Smooth muscle cell (in vitro differentiated cells): ENCODE measurements around the gene OVAAL. TPM values are rescaled to one million over a fixed set of nuclear protein-coding genes. Genes with fewer than 3 reads are reported as not detected.

ENCODE experiments used
- DNase-seq: peaks from one replicate; lab custom pipeline; 2025; ENCODE audit not compliant: unreplicated experiment; lab: John Stamatoyannopoulos, UW
- H2AFZ ChIP-seq: fragments of 200-600 bp; sonication (generic); 2 replicates; pipeline ENCODE4 v1.6.0; 2016; ENCODE audit warnings: antibody characterized with exemption, low read depth, mild to moderate bottlenecking
- H3F3A ChIP-seq: fragments of 200-600 bp; sonication (generic); 2 replicates; pipeline ENCODE4 v1.6.0; 2017; ENCODE audit warnings: antibody characterized with exemption, low read depth
- H3K27ac ChIP-seq: fragments of 200-600 bp; sonication (generic); 2 replicates; pipeline ENCODE4 v1.5.1; 2016; ENCODE audit warnings: low read depth, mild to moderate bottlenecking
- H3K27me3 ChIP-seq: fragments of 200-600 bp; sonication (generic); 2 replicates; pipeline ENCODE4 v1.6.1; 2016; ENCODE audit warnings: low read depth, mild to moderate bottlenecking
- H3K36me3 ChIP-seq: fragments of 200-600 bp; sonication (generic); 2 replicates; pipeline ENCODE4 v1.5.1; 2016; ENCODE audit warnings: low read depth
- H3K4me1 ChIP-seq: fragments of 200-600 bp; sonication (generic); 2 replicates; pipeline ENCODE4 v1.5.1; 2016; ENCODE audit warnings: low read depth
- H3K4me2 ChIP-seq: fragments of 200-600 bp; sonication (generic); 2 replicates; pipeline ENCODE4 v1.6.0; 2016; ENCODE audit warnings: mild to moderate bottlenecking
- H3K4me3 ChIP-seq: fragments of 200-600 bp; sonication (generic); 2 replicates; pipeline ENCODE4 v1.5.1; 2016; ENCODE audit warnings: mild to moderate bottlenecking
- H3K79me2 ChIP-seq: fragments of 200-600 bp; sonication (generic); 2 replicates; pipeline ENCODE4 v1.6.0; 2016; ENCODE audit warnings: low read depth, mild to moderate bottlenecking
- H3K9ac ChIP-seq: fragments of 200-600 bp; sonication (generic); 2 replicates; pipeline ENCODE4 v1.6.0; 2016; ENCODE audit warnings: low read depth
- H3K9me3 ChIP-seq: fragments of 200-600 bp; sonication (generic); replicated peaks from 2 replicates; pipeline ENCODE4 v1.5.1; 2016; ENCODE audit warnings: low read depth
- H4K20me1 ChIP-seq: fragments of 200-600 bp; sonication (generic); 2 replicates; pipeline ENCODE4 v1.6.0; 2016; ENCODE audit warnings: low read depth
- WGBS: methylation state at CpG from one replicate; pipeline ENCODE4 v1.1.7; 2016; ENCODE audit warnings: low lambda C conversion rate; 5-methylcytosine and 5-hydroxymethylcytosine counted together
- polyA plus RNA-seq: library from polyadenylated mRNA; unstranded; fragments of >200 nt; fragmentation: Nextera tagmentation; extraction: Ambion mirVana; gene quantifications from 2 replicates; pipeline ENCODE4 v1.2.1, GENCODE V29; 2016
- total RNA-seq: library from RNA; depleted of rRNA; stranded (reverse); fragments of >200 nt; gene quantifications from 2 replicates; pipeline ENCODE4 v1.2.3, GENCODE V29; 2014
- TF ChIP-seq, protein P1 (sequence below): fragments of 200-600 bp; sonication (generic); IDR thresholded peaks from 2 replicates; pipeline ENCODE4 v1.5.1; 2017; ENCODE audit warnings: borderline replicate concordance, mild to moderate bottlenecking, antibody characterized with exemption; ENCODE audit not compliant: insufficient read depth, poor library complexity, severe bottlenecking

Gene OVAAL
- total and polyA plus RNA-seq, 2 experiments from 2014 or later = not detected

DNA sequence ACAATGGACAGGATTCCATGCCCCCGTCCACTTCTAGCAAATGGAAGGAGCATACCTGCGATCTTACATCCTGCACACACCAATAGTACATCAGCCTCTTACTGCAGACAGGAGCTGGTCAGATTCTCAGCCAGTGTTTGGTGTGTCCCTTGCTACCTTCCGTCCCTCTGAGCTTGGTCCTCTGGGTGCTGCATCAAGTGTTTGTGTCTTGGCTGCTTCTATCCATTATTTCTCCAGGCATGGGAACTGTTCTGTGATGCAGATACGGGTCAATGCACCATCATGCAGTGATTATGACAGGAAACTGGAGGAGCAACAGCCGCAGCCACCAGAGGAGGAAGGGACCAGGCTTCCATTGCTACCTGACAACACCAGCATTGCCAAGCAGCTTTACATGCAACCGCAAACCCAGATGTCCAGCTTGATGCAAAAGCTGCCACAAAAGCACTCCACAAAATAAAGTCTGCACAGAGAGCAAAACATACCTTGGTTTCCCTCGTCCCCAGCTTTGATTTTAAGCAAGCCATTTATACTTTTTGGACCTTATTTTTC, 21.9 kb upstream of the OVAAL start:
- WGBS = 91% methylated on average over 7 of the region's 7 CpGs
- Histone ChIP-seq H3F3A (no peaks in the 10 kb centered on the region), H3K4me2 (no peak overlapping the region), H3K9ac (no peak overlapping the region), H4K20me1 (no peaks in the 10 kb centered on the region), H3K27ac (no peak overlapping the region), H3K9me3 (no peaks in the 10 kb centered on the region), H3K4me1 (no peaks in the 10 kb centered on the region), H3K79me2 (no peaks in the 10 kb centered on the region), H3K36me3 (no peaks in the 10 kb centered on the region), H3K27me3 (no peaks in the 10 kb centered on the region), H2AFZ (no peak overlapping the region), H3K4me3 (no peak overlapping the region)
- no peak for DNase-seq
- TF ChIP-seq, protein P1, sequence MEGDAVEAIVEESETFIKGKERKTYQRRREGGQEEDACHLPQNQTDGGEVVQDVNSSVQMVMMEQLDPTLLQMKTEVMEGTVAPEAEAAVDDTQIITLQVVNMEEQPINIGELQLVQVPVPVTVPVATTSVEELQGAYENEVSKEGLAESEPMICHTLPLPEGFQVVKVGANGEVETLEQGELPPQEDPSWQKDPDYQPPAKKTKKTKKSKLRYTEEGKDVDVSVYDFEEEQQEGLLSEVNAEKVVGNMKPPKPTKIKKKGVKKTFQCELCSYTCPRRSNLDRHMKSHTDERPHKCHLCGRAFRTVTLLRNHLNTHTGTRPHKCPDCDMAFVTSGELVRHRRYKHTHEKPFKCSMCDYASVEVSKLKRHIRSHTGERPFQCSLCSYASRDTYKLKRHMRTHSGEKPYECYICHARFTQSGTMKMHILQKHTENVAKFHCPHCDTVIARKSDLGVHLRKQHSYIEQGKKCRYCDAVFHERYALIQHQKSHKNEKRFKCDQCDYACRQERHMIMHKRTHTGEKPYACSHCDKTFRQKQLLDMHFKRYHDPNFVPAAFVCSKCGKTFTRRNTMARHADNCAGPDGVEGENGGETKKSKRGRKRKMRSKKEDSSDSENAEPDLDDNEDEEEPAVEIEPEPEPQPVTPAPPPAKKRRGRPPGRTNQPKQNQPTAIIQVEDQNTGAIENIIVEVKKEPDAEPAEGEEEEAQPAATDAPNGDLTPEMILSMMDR = no peak

DNA sequence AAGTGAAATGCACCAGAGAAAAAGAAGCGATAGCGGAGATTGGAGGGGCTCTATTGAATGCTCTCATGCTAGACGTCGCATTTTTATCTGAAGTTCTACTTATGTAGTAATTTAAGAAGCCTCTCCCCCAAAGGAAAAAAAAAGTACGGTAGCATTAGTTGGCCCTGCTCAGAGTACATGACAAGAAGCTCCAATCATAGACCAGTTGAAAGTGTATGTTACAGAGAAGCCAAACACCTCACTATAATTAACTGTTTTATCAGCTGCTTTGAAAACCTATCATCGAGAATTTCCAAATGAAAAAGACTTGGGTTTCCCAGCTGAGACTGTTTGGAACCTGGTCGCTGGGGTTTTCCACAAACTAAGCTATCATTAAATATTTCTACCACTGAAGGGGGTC, 19.6 kb upstream of the OVAAL start:
- no peak for DNase-seq
- H3F3A ChIP-seq = no peaks in the 10 kb centered on the region
- no peaks in the 10 kb centered on the region for H3K36me3 ChIP-seq
- H3K4me2 ChIP-seq = no peak overlapping the region
- TF ChIP-seq, protein P1 = no peak
- no peak overlapping the region for H2AFZ ChIP-seq
- no peak overlapping the region for H3K9ac ChIP-seq
- no peaks in the 10 kb centered on the region for H3K4me1 ChIP-seq
- H3K27me3 ChIP-seq = no peaks in the 10 kb centered on the region
- no peak overlapping the region for H3K27ac ChIP-seq
- no peaks in the 10 kb centered on the region for H3K79me2 ChIP-seq
- no peak overlapping the region for H3K4me3 ChIP-seq
- no peaks in the 10 kb centered on the region for H3K9me3 ChIP-seq
- no peaks in the 10 kb centered on the region for H4K20me1 ChIP-seq
- WGBS = 93% methylated on average over 7 of the region's 7 CpGs

DNA sequence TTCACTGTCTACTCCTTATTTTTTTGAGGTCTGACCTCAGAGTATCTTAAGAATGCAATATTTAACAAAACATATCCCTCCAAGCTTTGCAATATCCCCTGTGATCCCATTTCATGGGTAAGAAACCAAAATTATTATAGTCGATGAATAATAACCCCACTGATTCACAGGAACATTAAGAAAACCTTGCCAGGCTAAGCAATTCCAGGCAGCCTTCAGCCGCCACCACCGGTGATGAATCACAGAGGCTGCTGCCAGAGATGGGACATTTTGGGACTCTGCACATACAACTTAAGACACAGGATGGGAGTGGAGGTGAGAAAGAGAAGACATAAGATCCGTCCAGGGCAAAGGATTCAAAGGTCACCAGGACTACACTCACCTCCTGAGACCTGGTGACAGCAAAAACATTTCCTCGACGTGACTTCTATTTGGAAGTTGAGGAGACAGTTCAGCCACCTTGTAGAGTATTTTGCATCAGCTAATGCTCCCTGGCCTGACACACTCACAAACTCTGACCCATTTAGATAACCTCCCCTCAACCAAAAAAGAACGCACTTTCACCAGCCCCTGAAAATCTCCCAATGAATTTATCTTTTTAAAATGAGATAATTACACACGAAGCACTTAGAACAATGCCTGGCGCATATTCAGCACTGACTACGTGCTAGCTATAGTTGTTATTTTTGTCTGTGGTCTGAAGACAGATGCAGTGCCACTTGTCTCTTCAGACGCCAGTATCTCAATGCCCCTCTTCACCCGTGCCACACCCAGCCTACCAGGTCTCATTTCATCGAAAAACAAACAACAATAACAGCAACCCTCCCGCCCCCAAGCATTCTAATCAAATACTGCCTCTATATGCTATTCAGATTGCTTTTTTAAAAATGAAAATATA, 17.8 kb upstream of the OVAAL start:
- Histone ChIP-seq H3K9ac (no peak overlapping the region), H3K9me3 (no peaks in the 10 kb centered on the region), H3K4me2 (no peak overlapping the region), H3K4me1 (no peaks in the 10 kb centered on the region), H4K20me1 (no peaks in the 10 kb centered on the region), H2AFZ (no peak overlapping the region), H3K79me2 (no peaks in the 10 kb centered on the region), H3K27ac (no peak overlapping the region), H3F3A (no peaks in the 10 kb centered on the region), H3K36me3 (no peaks in the 10 kb centered on the region), H3K4me3 (no peak overlapping the region), H3K27me3 (no peaks in the 10 kb centered on the region)
- TF ChIP-seq, protein P1 = no peak
- DNase-seq = no peak
- WGBS = 83% methylated on average over 14 of the region's 14 CpGs
